Natural killer cell treated with Interleukin-12 subunit alpha and Interleukin-12 subunit beta and Interleukin-15 and Interleukin-18, amount 100 ng/mL, for 72 hours (primary cell): ENCODE data around the gene TRAPPC8. TPM values are rescaled to one million over a fixed set of nuclear protein-coding genes. Genes with fewer than 3 reads are reported as not detected.
"Not testable (repeated sequence)": the region's sequence is repeated elsewhere in the genome, so short reads cannot be mapped to it uniquely, and the experiment has no call there.

Experiments
- ATAC-seq, 2 donors: fragments of 150-1000 bp; cut with Tn5 transposase in 1 of 2; sonication (Bioruptor Pico), chemical (Tn5 transposase) in 1 of 2; 2 replicates each; pipeline ENCODE4 v1.10.0; 2021
- DNase-seq: peaks from one replicate; pipeline ENCODE4 v3.0.0; 2022; ENCODE audit warnings: low spot score
- H3K27ac Mint-ChIP-seq, 2 donors: 1 replicate in 1 of 2; 2 replicates in 1 of 2; pipeline ENCODE4 v1.8.0; 2022; ENCODE audit warnings: mixed read lengths in 2 of 2, mild to moderate bottlenecking in 1 of 2, moderate library complexity in 1 of 2
- H3K27me3 Mint-ChIP-seq, 2 donors: 1 replicate in 1 of 2; 2 replicates in 1 of 2; pipeline ENCODE4 v1.8.0; 2022; ENCODE audit warnings: mixed read lengths in 2 of 2
- H3K36me3 Mint-ChIP-seq: one replicate; pipeline ENCODE4 v1.8.0; 2022; ENCODE audit warnings: mixed read lengths
- H3K4me1 Mint-ChIP-seq, 2 donors: 1 replicate in 1 of 2; 2 replicates in 1 of 2; pipeline ENCODE4 v1.8.0; 2022; ENCODE audit warnings: low read depth in 2 of 2, mixed read lengths in 2 of 2, mild to moderate bottlenecking in 1 of 2
- H3K4me3 Mint-ChIP-seq: one replicate; pipeline ENCODE4 v1.8.0; 2022; ENCODE audit warnings: mixed read lengths
- H3K9me3 Mint-ChIP-seq: 2 replicates; pipeline ENCODE4 v1.8.0; 2022; ENCODE audit warnings: mixed read lengths
- total RNA-seq, 2 donors: library from RNA; stranded (reverse); gene quantifications; one replicate each; pipeline ENCODE4 v1.2.3, GENCODE V29; 2022

Gene TRAPPC8
- total RNA-seq, 2 donors from 2014 or later: 49.4 to 50.3 TPM

DNA sequence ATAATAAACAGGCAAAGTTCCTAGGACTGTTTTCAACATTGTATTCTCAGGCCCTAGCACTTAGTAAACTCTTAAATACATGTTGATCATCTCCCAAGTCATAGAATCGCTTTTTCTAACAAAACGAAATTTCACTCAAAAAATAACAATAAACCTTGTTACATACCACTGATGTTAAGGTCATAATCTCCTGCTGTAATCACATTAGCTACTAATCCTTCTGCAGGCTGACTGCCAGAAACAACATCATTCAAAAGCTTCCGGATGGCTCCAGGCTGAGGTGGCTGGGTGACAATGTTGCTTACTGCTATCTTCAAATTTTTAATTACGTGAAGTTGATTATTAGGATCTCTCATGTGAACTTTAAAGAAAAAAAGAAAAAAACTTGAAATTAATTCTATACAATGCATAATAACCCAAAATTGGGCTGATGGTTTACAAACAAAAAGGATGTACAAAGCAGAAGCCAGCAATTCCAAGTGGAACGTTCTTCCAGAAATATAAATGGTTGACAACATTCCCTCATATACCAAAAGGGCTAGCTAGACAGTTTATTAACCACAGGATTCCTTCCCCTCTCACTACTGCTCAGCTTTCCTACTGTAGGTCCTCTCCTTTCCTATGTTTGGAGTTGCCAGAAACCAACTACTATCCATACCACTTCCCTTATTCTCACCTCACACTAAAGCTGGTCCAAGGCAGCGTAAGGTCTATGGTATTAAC is 11.6 kb downstream of the TRAPPC8 start:
- Mint-ChIP-seq H3K4me1 (peaks cover 6 to 11% of the 10 kb centered on the region in 2 donors), H3K4me3 (no peak overlapping the region), H3K36me3 (no peaks in the 10 kb centered on the region), H3K27me3 (no peaks in the 10 kb centered on the region), H3K9me3 (no peaks in the 10 kb centered on the region), H3K27ac (no peak overlapping the region)
- ATAC-seq (no peak), DNase-seq (no peak)

DNA sequence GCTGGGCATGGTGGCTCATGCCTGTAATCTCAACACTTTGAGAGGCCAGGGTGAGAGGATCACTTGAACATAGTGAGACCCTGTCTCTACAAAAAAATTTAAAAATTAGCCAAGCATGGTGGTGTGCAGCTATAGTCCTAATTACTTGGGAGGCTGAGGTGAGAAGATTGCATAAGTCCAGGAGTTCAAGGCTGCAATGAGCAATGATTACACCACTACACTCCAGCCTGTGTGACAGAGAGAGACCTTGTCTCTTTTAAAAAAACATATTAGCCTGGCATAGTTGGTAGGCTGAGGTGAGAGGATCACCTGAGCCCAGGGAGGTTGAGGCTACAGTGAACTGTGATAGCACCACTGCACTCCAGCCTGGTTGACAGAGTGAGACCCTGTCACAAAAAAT is 13.7 kb downstream of the TRAPPC8 start:
- H3K36me3 Mint-ChIP-seq: no peaks in the 10 kb centered on the region
- H3K4me1 Mint-ChIP-seq: peaks cover 11 to 15% of the 10 kb centered on the region in 2 donors
- no peak overlapping the region for H3K4me3 Mint-ChIP-seq
- H3K27ac Mint-ChIP-seq: no peak overlapping the region
- H3K27me3 Mint-ChIP-seq: no peaks in the 10 kb centered on the region
- DNase-seq: no peak
- no peak for ATAC-seq
- H3K9me3 Mint-ChIP-seq: no peaks in the 10 kb centered on the region

GRCh38 chr18:31926988-31927387 is 15.9 kb downstream of the TRAPPC8 start:
- H3K4me3 Mint-ChIP-seq, DNase-seq, H3K27me3 Mint-ChIP-seq, H3K36me3 Mint-ChIP-seq, H3K9me3 Mint-ChIP-seq, ATAC-seq, H3K27ac Mint-ChIP-seq: not testable (repeated sequence)
- H3K4me1 Mint-ChIP-seq: peaks cover 8 to 15% of the 10 kb centered on the region in 2 donors

DNA sequence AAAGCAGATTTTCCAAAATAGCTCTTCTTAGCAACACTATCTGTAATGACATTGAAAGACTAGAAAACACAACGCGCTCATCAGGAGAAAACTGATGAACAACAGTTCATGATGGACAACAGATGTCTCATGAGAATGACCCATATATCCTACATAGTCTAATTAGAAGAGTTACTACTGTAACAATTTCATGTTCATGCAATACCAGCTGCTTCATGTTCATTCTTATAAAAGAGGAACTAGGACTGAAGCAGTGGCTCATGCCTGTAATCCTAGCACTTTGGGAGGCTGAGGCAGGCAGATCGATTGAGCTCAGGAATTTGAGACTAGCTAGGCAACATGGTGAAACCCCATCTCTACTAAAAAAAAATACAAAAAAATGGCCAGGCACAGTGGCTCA is 22.7 kb downstream of the TRAPPC8 start:
- Mint-ChIP-seq H3K4me3 (no peak overlapping the region), H3K9me3 (no peaks in the 10 kb centered on the region), H3K4me1 (peaks cover 0 to 6% of the 10 kb centered on the region in 2 donors), H3K36me3 (no peaks in the 10 kb centered on the region), H3K27me3 (no peaks in the 10 kb centered on the region), H3K27ac (no peak overlapping the region)
- DNase-seq: no peak
- ATAC-seq: no peak

GRCh38 chr18:31919366-31919765 is 23.6 kb downstream of the TRAPPC8 start:
- H3K36me3 Mint-ChIP-seq, DNase-seq, ATAC-seq, H3K27ac Mint-ChIP-seq, H3K9me3 Mint-ChIP-seq, H3K27me3 Mint-ChIP-seq, H3K4me3 Mint-ChIP-seq, H3K4me1 Mint-ChIP-seq: not testable (repeated sequence)

DNA sequence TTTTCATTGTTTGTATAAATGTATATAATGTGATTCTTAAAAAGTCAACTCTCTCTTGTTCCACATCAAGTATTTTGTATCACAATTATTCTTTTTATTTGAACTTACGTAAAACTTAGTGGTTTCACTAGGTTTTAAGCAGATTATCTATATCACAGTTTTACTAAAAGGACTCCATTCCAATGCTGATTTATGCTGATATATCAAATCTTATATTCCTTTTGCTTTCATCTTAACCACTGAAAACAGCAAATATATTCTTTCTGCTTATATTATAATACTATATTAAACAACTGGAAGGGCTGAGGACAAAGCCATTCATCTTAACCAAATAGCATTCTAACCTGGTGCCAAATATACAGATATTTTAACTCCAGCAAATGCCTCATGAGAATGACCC is 24.2 kb downstream of the TRAPPC8 start:
- Mint-ChIP-seq H3K4me3 (no peak overlapping the region), H3K36me3 (no peaks in the 10 kb centered on the region), H3K27ac (no peak overlapping the region), H3K9me3 (no peaks in the 10 kb centered on the region), H3K27me3 (no peaks in the 10 kb centered on the region), H3K4me1 (no peaks in the 10 kb centered on the region)
- ATAC-seq (no peak), DNase-seq (no peak)

DNA sequence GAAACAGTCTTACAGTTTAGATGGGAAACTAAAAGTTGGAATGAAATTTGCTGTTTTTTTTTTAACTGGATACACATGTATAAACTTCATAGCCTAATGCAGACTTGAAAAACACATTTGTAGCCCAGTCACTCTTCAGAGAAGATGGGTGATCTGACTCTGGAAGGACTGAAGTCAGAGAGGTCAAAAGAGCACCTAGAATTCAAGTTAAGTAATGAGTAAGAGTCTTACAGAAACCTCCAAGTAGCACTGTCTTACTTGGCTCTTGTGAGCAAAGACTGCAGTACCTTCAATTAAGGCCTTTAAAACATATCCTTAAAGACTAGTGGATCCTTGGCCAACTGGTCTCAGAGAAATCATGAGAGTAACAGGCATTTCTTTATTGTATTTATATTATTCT is 41.9 kb downstream of the TRAPPC8 start:
- no peaks in the 10 kb centered on the region for H3K9me3 Mint-ChIP-seq
- DNase-seq (no peak), ATAC-seq (no peak)
- H3K36me3 Mint-ChIP-seq: peaks cover 9% of the 10 kb centered on the region
- H3K27me3 Mint-ChIP-seq: no peaks in the 10 kb centered on the region
- no peak overlapping the region for H3K4me3 Mint-ChIP-seq
- H3K27ac Mint-ChIP-seq: no peak overlapping the region
- no peaks in the 10 kb centered on the region for H3K4me1 Mint-ChIP-seq

GRCh38 chr18:31899771-31900170 is 43.2 kb downstream of the TRAPPC8 start:
- peaks cover 12% of the 10 kb centered on the region for H3K36me3 Mint-ChIP-seq

GRCh38 chr18:31892936-31893335 is 50.0 kb downstream of the TRAPPC8 start:
- Mint-ChIP-seq H3K27ac (no peak overlapping the region), H3K36me3 (peaks cover 12% of the 10 kb centered on the region), H3K4me3 (no peak overlapping the region), H3K9me3 (no peaks in the 10 kb centered on the region), H3K27me3 (no peaks in the 10 kb centered on the region), H3K4me1 (peaks cover 0 to under 1% of the 10 kb centered on the region in 2 donors)
- no peak for ATAC-seq
- DNase-seq: no peak

More at GRCh38 chr18:31899771-31900170, 43.2 kb downstream of the TRAPPC8 start:
- not testable (repeated sequence) for H3K27me3 Mint-ChIP-seq, H3K4me1 Mint-ChIP-seq, ATAC-seq, H3K4me3 Mint-ChIP-seq, DNase-seq, H3K9me3 Mint-ChIP-seq, H3K27ac Mint-ChIP-seq

- no peak for ATAC-seq
- peak overlapping the region in 1 of 2 donors; percentile 27 for H3K27ac Mint-ChIP-seq
- H3K4me1 Mint-ChIP-seq: peaks cover 0 to 4% of the 10 kb centered on the region in 2 donors
- peaks cover 21% of the 10 kb centered on the region for H3K36me3 Mint-ChIP-seq
- DNase-seq: no peak
- H3K4me3 Mint-ChIP-seq: no peak overlapping the region
- no peaks in the 10 kb centered on the region for H3K9me3 Mint-ChIP-seq
- H3K27me3 Mint-ChIP-seq: no peaks in the 10 kb centered on the region
These were observed 51.4 kb downstream of the TRAPPC8 start for GRCh38 chr18:31891566-31891965.

GRCh38 chr18:31884020-31884419 is 58.9 kb downstream of the TRAPPC8 start:
- peaks cover 10 to 24% of the 10 kb centered on the region in 2 donors for H3K4me1 Mint-ChIP-seq

GRCh38 chr18:31880186-31880898 is 62.6 kb downstream of the TRAPPC8 start:
- DNase-seq: no peak
- Mint-ChIP-seq H3K36me3 (peaks cover 45% of the 10 kb centered on the region), H3K27ac (no peak overlapping the region)

More at GRCh38 chr18:31884020-31884419, 58.9 kb downstream of the TRAPPC8 start:
- peak overlapping the region in 1 of 2 donors; percentile 4 for H3K27ac Mint-ChIP-seq
- H3K4me3 Mint-ChIP-seq: no peak overlapping the region
- no peaks in the 10 kb centered on the region for H3K27me3 Mint-ChIP-seq
- peaks cover 47% of the 10 kb centered on the region for H3K36me3 Mint-ChIP-seq
- no peak for DNase-seq
- H3K9me3 Mint-ChIP-seq: peaks cover 5% of the 10 kb centered on the region
- no peak for ATAC-seq

DNA sequence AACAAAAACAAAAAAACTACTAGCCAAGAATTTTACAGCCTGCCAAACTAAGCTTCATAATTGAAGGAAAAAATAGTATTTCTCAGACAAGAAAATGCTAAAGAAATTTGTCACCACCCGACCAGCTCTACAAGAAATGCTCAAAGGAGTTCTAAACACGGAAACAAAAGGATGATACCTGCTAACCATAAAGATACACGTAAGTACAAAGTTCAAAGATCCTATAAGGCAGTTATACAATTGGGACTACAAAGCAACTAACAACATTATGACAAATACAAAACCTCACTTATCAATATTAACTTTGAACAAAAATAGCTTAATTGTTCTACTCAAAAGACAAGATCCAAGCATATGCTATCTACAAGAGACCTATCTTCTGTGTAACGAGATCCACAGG is 64.6 kb downstream of the TRAPPC8 start:
- H3K27me3 Mint-ChIP-seq: no peaks in the 10 kb centered on the region
- peaks cover 5% of the 10 kb centered on the region for H3K9me3 Mint-ChIP-seq
- peaks cover 10 to 28% of the 10 kb centered on the region in 2 donors for H3K4me1 Mint-ChIP-seq
- H3K36me3 Mint-ChIP-seq: peaks cover 49% of the 10 kb centered on the region
- DNase-seq: no peak
- ATAC-seq: no peak
- no peak overlapping the region for H3K4me3 Mint-ChIP-seq
- peak overlapping the region in 1 of 2 donors; percentile 15 for H3K27ac Mint-ChIP-seq

More at GRCh38 chr18:31880186-31880898, 62.6 kb downstream of the TRAPPC8 start:
- Mint-ChIP-seq H3K27me3 (no peaks in the 10 kb centered on the region), H3K4me3 (no peak overlapping the region), H3K9me3 (peaks cover 5% of the 10 kb centered on the region), H3K4me1 (peaks cover 10 to 30% of the 10 kb centered on the region in 2 donors)
- no peak for ATAC-seq

DNA sequence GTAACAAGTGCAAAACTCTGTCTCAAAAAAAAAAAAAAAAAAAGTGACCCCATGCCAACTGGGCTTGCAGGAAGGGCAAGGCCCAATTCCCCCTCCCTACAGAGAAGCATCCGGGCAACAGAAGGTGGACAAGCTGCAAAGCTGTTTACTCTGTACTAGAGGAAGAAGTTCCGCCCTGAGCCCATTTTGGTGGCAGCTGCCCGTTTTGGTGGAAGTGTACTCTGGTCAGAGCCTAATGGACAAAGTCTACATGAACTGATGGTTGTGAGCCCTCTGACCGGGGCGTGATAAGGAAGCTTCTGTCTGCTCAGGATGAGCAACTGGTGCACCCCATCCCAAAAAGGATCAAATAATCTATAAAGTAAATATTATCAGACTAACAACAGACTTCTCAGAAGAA is 65.0 kb downstream of the TRAPPC8 start:
- Mint-ChIP-seq H3K4me1 (peaks cover 10 to 25% of the 10 kb centered on the region in 2 donors), H3K4me3 (no peak overlapping the region), H3K27ac (no peak overlapping the region), H3K27me3 (no peaks in the 10 kb centered on the region), H3K36me3 (peaks cover 46% of the 10 kb centered on the region), H3K9me3 (peaks cover 5% of the 10 kb centered on the region)
- DNase-seq: no peak
- no peak for ATAC-seq
